Measurements from ENCODE around the gene BEAN1.
"Not testable (repeated sequence)": the region's sequence is repeated elsewhere in the genome, so short reads cannot be mapped to it uniquely, and the experiment has no call there.

GRCh38 chr16:66465946-66466345 is 38.9 kb downstream of the BEAN1 start:
- TF ChIP-seq CTCF, POLR2A (IDR thresholded peaks at IDR 0.05): not testable (repeated sequence)

Data from esophagus squamous epithelium (tissue), 4 donors.